Keratinocyte (primary cell): ENCODE data around the gene DNAH2. TPM values are rescaled to one million over a fixed set of nuclear protein-coding genes. Genes with fewer than 3 reads are reported as not detected.

Experiments used
- DNase-seq: peaks from one replicate; pipeline ENCODE4 v3.0.0-alpha.2; 2011; ENCODE audit warnings: low read depth, missing footprints, low spot score
- FAIRE-seq: peaks from 2 replicates; lab custom pipeline; 2011; peaks lifted over from hg19 to GRCh38; lab: Jason Lieb, UNC
- H2AFZ ChIP-seq: 2 replicates; pipeline ENCODE4 v1.6.0; 2012; ENCODE audit warnings: low read length, control low read depth, inconsistent platforms; ENCODE audit not compliant: control insufficient read depth
- H3K27ac ChIP-seq: 2 replicates; pipeline ENCODE4 v1.5.1; 2011; ENCODE audit warnings: low read length; ENCODE audit not compliant: control insufficient read depth, insufficient read depth
- H3K27me3 ChIP-seq: 3 replicates; pipeline ENCODE4 v1.6.0; 2011; ENCODE audit warnings: low read length; ENCODE audit not compliant: control insufficient read depth, insufficient read depth; ENCODE audit errors: extremely low read depth
- H3K36me3 ChIP-seq, 2 experiments: 2 replicates in 1 of 2; 3 replicates in 1 of 2; pipeline ENCODE4 v1.5.1; 2011; ENCODE audit warnings: low read length in 2 of 2, mild to moderate bottlenecking in 1 of 2; ENCODE audit not compliant: control insufficient read depth in 2 of 2, insufficient read depth in 2 of 2; ENCODE audit errors: extremely low read depth in 1 of 2
- H3K4me1 ChIP-seq: 3 replicates; pipeline ENCODE4 v1.5.1; 2011; ENCODE audit warnings: low read length; ENCODE audit not compliant: control insufficient read depth, insufficient read depth; ENCODE audit errors: extremely low read depth
- H3K4me2 ChIP-seq: 3 replicates; pipeline ENCODE4 v1.6.0; 2011; ENCODE audit warnings: low read depth, low read length; ENCODE audit not compliant: control insufficient read depth, insufficient read depth; ENCODE audit errors: extremely low read depth
- H3K4me3 ChIP-seq, 3 experiments: fragments of 200-600 bp in 1 of 3; sonication (generic) in 1 of 3; 2 replicates in 2 of 3; 3 replicates in 1 of 3; pipeline ENCODE4 v1.5.1; 2011 to 2016; ENCODE audit warnings: low read length in 3 of 3, mild to moderate bottlenecking in 3 of 3, control low read depth in 2 of 3, inconsistent platforms in 1 of 3, low read depth in 1 of 3, mixed read lengths in 1 of 3, mixed run types in 1 of 3, moderate library complexity in 1 of 3; ENCODE audit not compliant: control insufficient read depth in 2 of 3, insufficient read depth in 2 of 3; ENCODE audit errors: extremely low read depth in 1 of 3
- H3K79me2 ChIP-seq: 2 replicates; pipeline ENCODE4 v1.6.0; 2012; ENCODE audit warnings: low read length; ENCODE audit not compliant: control insufficient read depth, insufficient read depth
- H3K9ac ChIP-seq: 3 replicates; pipeline ENCODE4 v1.6.0; 2011; ENCODE audit warnings: low read length; ENCODE audit not compliant: control insufficient read depth, insufficient read depth; ENCODE audit errors: extremely low read depth
- H3K9me1 ChIP-seq: 3 replicates; pipeline ENCODE4 v1.6.0; 2011; ENCODE audit warnings: low read length; ENCODE audit not compliant: control insufficient read depth, insufficient read depth; ENCODE audit errors: extremely low read depth
- H3K9me3 ChIP-seq: 2 replicates; pipeline ENCODE4 v1.5.1; 2012; ENCODE audit warnings: low read depth, low read length; ENCODE audit not compliant: control insufficient read depth
- H4K20me1 ChIP-seq: 3 replicates; pipeline ENCODE4 v1.6.0; 2011; ENCODE audit warnings: low read length; ENCODE audit not compliant: control insufficient read depth, insufficient read depth; ENCODE audit errors: extremely low read depth
- CTCF ChIP-seq, 3 experiments: IDR thresholded peaks in 1 of 3; conservative IDR thresholded peaks in 1 of 3; optimal IDR thresholded peaks in 1 of 3; 2 replicates in 2 of 3; 3 replicates in 1 of 3; pipeline versions ENCODE3 to v1.5.1; 2011; ENCODE audit warnings: low read length in 3 of 3, mild to moderate bottlenecking in 3 of 3, moderate library complexity in 2 of 3, control low read depth in 1 of 3, inconsistent platforms in 1 of 3; ENCODE audit not compliant: insufficient read depth in 2 of 3; ENCODE audit errors: extremely low read depth in 1 of 3
- EZH2 ChIP-seq: IDR thresholded peaks from one replicate; pipeline ENCODE4 v1.6.1; 2012; ENCODE audit warnings: inconsistent platforms, mild to moderate bottlenecking, low read length, moderate library complexity
- dilution Hi-C: fragments of 300-500 bp; cut with MboI; formaldehyde crosslinking; loops from one replicate; pipeline ENCODE4 v1.7.0; 2020; ENCODE audit warnings: low sequenced_read_pairs; ENCODE audit not compliant: extremely low pct_ligation_motif_present
- polyA plus RNA-seq, 5 experiments: library from polyadenylated mRNA; depleted of rRNA in 3 of 5; stranded (reverse) in 3 of 5; stranded (forward) in 1 of 5; unstranded in 1 of 5; fragments of >200 nt; gene quantifications; 1 replicate in 1 of 5; 2 replicates in 3 of 5; 3 replicates in 1 of 5; pipeline versions ENCODE4 v1.2.1 to v1.2.3, GENCODE V29; 2011 to 2012; ENCODE audit warnings: missing spikeins in 2 of 5, low read depth in 1 of 5, low replicate concordance in 1 of 5

The DNAH2 gene
- polyA plus RNA-seq, 1 donor (not counting 4 experiments of a cell fraction or from before 2014, with no cell fraction given), result 0.13 TPM

DNA sequence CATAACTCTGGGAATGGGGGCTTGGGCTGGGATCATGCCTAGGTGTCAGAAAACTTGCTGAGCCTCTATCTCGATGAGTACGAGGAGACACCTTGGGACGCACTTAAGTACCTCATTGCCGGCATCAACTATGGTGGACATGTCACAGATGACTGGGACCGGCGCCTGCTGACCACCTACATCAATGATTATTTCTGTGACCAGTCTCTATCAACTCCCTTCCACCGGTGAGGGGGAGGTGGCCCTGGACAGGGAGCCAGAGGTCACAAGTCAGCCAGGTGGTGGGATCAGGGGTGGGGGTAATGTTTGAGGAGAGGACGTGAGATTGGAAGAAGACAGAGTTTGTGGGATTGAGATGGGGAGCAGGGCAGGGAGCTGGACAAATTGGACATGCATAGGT lies 113.1 kb downstream of the DNAH2 start:
- TF ChIP-seq CTCF (optimal IDR thresholded peaks at IDR 0.05 in 1 of 3, IDR thresholded peaks at IDR 0.05 in 1 of 3, conservative IDR thresholded peaks at IDR 0.05 in 1 of 3; ENCODE audit: extremely low read depth in 1 of 3, insufficient read depth in 2 of 3, low read length in 3 of 3) (no peak), EZH2 (no peak)
- Histone ChIP-seq H3K27me3 (peaks cover 2% of the 10 kb centered on the region), H3K9ac (no peak overlapping the region), H3K4me2 (no peak overlapping the region), H3K4me1 (peaks cover 6% of the 10 kb centered on the region), H3K27ac (no peak overlapping the region), H2AFZ (no peak overlapping the region), H3K36me3 (no peaks in the 10 kb centered on the region), H3K4me3 (no peak overlapping the region), H3K9me3 (no peaks in the 10 kb centered on the region), H4K20me1 (no peaks in the 10 kb centered on the region), H3K9me1 (no peaks in the 10 kb centered on the region), H3K79me2 (no peaks in the 10 kb centered on the region)
- no peak for FAIRE-seq
- dilution Hi-C loops, result no loop called here
- DNase-seq, result no peak

DNA sequence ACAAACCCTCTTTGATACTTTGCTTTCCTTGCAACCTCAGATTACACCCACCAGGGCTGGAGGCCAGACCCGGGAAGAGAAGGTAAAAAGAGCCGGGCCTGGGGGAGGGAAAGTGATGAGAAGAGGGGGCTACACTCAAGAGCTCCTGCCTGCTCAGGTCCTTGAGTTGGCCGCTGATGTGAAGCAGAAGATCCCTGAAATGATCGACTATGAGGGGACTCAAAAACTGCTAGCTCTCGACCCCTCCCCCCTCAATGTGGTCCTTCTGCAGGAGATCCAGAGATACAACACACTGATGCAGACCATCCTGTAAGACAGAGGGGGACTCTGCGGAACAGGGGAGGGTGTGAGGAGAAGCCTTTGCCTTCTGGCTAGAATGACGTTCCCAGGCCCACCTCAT lies 113.7 kb downstream of the DNAH2 start:
- H2AFZ ChIP-seq, result no peak overlapping the region
- H3K4me1 ChIP-seq, result peaks cover 6% of the 10 kb centered on the region
- H3K9me3 ChIP-seq, result no peaks in the 10 kb centered on the region
- no peak overlapping the region for H3K4me3 ChIP-seq
- FAIRE-seq (no peak), DNase-seq (no peak)
- no peak overlapping the region for H3K9ac ChIP-seq
- H3K36me3 ChIP-seq, result no peaks in the 10 kb centered on the region
- H3K79me2 ChIP-seq, result no peaks in the 10 kb centered on the region
- no peaks in the 10 kb centered on the region for H3K9me1 ChIP-seq
- H3K4me2 ChIP-seq, result no peak overlapping the region
- dilution Hi-C loops, result no loop called here
- H3K27me3 ChIP-seq, result no peaks in the 10 kb centered on the region
- H4K20me1 ChIP-seq, result no peaks in the 10 kb centered on the region
- H3K27ac ChIP-seq, result no peak overlapping the region
- TF ChIP-seq CTCF (optimal IDR thresholded peaks at IDR 0.05 in 1 of 3, IDR thresholded peaks at IDR 0.05 in 1 of 3, conservative IDR thresholded peaks at IDR 0.05 in 1 of 3; ENCODE audit: extremely low read depth in 1 of 3, insufficient read depth in 2 of 3, low read length in 3 of 3) (no peak), EZH2 (no peak)
